Stimulated activated CD4-positive, alpha-beta T cell treated with anti-CD3 and anti-CD28 coated beads, Interleukin-12 subunit alpha, Interleukin-12 subunit beta, amount 100 ng/mL, for 48 hours (primary cell): Measurements from ENCODE around the gene B9D1.
A peak's percentile ranks its signal among the peaks of the same experiment; 100 is the strongest.

Experiments
- DNase-seq, 3 donors: peaks; one replicate each; pipeline ENCODE4 v3.0.0-alpha.2; 2020; ENCODE audit warnings: low read depth in 2 of 3, low spot score in 1 of 3

Gene B9D1

GRCh38 chr17:19362277-19363113 is at the start of gene B9D1:
TSS of gene B9D1 (minus strand) at chr17:19362723. CDS start at chr17:19362569, 154 bp downstream.
- DNase-seq: peak; percentile 85 to 93 (median 88)

DNA sequence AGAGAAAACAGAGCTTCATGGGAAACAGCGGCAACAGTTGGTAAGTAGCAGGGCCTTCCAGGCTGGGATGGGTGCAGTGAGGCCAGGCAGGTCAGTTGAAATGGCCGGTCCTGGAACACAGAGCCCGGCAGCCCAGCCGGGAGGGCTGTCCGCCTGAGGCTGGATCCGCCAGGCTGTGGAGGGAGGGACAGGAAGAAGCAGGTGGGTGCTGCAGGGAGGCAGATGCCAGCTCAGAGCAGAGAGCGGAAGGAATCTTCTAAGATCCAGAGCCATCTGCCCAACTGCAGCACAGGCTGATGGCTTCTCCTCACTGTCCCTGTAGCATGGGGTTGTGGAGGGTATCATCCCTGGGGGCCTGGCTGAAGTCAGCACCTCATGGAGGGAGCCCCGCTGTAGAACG is 49.1 kb upstream of the B9D1 start:
- DNase-seq: no peak

GRCh38 chr17:19410875-19411620 is 48.5 kb upstream of the B9D1 start, which contains the start of gene RNF112:
TSS of gene RNF112 (plus strand) at chr17:19411232. CDS start at chr17:19411409, 177 bp downstream.
- DNase-seq: no peak

DNA sequence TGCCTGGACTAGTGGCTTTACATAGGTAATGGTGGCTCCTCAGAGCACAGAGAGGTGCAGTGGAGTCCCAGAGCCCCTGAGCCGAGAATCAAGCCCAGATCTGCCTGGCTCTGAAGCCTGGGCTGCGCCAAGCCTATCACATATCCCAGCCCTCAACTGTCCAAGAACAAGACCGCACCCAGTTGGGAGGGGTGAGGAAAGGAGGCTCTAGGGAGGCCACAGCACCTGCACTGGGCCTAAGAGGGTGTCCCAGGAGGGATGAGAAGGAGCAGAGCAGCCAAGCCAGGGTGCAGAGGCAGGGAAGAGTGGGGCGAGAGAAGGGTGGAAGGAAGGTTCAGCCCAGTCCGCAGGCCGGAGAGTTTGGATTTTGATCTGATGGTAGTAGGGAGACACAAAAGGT is 47.6 kb upstream of the B9D1 start:
- DNase-seq: no peak

- DNase-seq: peak in 1 of 3 donors; percentile 4
Measured at GRCh38 chr17:19409509-19409908, 47.0 kb upstream of the B9D1 start.

GRCh38 chr17:19409066-19409465 is 46.5 kb upstream of the B9D1 start:
- DNase-seq: no peak

GRCh38 chr17:19408346-19408710 is 45.8 kb upstream of the B9D1 start:
- DNase-seq: no peak

DNA sequence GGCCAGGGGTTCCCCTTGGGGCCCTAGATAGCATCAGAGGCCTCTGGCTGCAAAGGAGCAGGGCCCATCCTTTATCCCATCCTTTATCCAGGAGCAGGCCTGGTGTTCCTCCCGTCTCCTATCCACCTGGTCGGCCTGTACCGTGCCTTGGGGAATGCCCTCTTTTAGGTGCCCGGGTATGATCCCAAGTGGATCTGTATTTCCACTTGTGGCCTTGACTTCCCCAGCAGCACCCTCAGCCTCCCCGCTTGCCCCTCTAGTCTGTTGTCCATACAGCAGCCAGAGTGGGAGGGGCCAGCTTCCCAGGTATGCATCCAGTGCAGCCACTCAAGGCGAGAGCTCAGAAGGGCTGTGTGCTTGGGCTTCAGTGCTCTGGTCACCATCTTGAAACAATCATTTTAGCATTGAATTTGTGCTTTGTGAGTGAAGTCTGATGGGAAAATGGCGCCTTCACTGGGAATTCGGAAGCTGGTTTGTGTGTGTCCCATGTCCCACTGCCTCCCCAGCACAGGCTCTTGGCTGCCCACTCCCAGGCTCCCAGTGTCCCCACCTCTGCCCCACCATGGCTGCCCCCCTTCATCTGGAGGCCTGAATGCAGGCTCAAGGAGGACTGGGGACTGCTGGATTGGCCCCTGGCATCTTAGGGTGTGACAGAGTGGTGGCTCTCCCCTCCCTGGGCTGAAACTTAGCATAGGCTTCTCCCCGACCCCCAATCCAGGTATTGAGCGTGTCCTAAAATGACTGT is 45.2 kb upstream of the B9D1 start:
- no peak for DNase-seq

GRCh38 chr17:19405114-19405513 is 42.6 kb upstream of the B9D1 start:
- no peak for DNase-seq

DNA sequence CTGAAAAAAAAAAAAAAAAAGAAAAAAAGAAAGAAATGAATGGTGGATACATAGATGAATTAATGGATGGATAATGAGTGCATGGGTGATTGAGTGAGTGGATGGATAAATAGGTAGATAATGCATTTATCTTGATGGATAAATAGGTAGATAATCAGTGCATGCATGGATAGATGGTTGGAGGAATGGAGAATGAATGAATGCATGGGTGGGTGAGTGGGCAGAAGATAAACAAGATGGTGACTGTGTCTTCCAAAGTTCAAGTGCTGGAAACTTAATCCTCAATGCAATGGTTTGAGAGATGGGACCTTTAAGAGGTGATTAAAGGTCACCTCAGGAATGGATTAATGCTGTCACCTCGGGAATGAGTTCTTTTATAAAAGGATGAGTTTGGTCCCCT is 41.7 kb upstream of the B9D1 start:
- DNase-seq: no peak

- DNase-seq: no peak
Measured at GRCh38 chr17:19403021-19403420, 40.5 kb upstream of the B9D1 start.

DNA sequence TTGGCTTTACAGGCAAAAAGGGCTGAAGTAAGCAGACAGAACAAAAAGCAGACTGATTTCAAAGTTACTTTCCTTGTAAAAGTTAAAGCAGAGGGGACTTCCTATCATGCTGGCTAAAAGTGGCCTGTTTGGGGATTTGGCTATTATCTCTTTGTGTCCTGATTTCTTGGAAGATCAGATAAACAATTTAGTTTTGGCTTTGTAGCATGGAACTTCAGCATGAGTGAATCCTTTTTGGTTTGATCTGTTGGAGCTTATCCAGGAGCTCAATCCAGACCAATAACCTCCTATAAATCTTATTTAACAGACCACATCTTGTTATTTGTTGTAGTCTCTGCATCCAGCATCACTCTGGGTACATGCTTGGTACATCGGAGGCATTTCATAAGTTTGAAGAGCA is 39.6 kb upstream of the B9D1 start:
- no peak for DNase-seq

DNA sequence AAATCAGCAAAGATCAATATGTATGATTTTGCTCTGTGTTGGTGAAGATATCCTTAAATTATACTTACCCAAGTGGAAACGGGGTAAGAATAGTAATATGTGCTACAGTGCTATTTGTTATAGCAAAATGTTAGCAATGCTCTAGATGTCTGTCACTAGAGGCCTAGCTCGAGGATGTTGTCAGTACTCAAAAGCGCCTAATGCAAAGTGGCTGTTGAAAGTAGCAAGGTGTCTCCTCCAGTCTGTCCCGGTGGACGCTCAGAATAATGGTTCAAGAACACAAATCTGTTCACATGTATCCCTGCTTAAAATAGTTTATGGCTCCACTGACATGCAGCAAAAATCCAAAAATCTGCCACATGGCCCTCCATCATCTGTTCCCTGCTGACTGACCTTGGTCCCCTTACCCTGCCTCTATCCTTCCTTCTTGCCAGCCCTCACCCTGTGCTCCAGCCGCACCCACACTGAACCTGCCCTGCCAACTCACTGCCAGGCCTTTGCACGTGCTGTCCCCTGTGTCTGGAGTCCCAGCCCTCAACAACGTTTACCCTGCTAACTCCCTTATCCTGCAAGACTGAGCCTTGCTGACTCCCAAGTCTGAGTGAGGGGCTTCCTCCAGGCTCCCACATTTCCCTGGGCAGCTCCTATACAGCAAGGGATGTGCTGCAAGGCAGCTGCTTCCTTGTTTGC is 38.9 kb upstream of the B9D1 start:
- no peak for DNase-seq

- no peak for DNase-seq
Measured at GRCh38 chr17:19399750-19400450, 37.4 kb upstream of the B9D1 start.

- DNase-seq: no peak
Measured at GRCh38 chr17:19398301-19399181, 36.0 kb upstream of the B9D1 start.

DNA sequence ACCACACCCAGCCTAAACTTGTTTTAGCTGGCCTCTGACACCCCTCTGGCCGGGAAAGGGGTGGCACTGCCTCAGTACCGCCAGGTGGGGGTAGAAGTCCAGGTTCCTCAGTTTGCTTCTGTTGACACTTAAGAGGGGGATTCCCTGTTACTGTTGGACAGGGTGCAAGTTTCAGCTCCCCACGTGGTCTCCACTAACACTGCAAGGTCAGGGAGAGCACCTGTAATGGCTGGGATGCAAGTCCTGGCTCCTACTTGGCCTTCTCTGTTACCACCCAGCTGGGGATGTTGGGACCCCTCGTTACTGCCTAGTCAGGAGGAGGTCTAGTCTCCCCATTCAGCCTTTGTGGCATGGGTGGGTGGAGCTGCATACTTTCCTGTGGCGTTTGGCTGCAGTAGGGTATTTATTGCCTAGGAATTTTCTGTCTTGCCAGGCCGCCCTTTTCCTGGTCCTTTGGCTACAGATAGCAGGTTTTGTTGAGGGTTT is 35.1 kb upstream of the B9D1 start:
- DNase-seq: no peak

DNA sequence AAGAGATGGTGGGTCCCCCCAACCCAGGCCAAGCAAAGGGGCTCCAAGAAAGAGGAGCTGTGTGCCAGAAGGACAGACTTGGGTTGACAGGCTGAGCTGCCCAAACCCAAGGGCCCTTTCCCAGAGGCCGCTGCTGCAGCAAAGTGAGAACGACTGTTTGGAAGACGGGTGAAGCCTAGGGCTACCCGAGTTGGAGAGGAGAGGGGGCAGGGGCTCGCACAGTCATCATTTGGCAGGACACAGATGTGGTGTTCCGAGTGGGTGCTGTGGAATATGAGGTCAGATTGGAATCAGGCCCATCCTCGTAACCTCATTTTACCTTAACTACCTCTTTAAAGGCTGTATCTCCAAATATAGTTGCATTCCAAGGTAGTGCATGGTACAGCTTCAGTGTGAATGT is 29.8 kb upstream of the B9D1 start:
- DNase-seq: no peak

DNA sequence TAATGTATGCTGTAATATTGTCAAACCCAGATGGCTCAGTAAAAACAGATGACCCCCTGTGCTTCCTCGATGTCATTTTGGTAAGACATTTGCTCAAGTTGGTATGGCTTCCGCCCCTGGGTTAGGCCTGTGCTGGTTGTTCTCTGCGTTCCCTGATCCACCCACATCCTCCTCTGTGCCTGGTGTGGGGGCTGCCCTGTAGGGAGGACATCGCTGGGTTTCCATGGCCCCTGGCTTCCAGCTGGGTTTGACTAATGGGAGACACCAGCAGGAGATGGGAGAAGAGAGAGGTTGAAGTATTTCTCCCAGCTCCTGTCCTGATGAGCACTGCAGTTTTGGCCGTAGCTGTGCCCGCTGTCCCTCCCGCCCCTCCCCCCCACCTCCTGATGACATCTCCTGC is 28.9 kb upstream of the B9D1 start:
- no peak for DNase-seq

- DNase-seq: no peak
Measured at GRCh38 chr17:19390951-19391350, 28.4 kb upstream of the B9D1 start.
